Activated naive CD8-positive, alpha-beta T cell (primary cell): Measurements from ENCODE around the gene HOXB3.

Experiments used
- H3K27ac Mint-ChIP-seq: one replicate; pipeline ENCODE4 v1.8.0; 2021; ENCODE audit warnings: mixed read lengths
- H3K27me3 Mint-ChIP-seq: one replicate; pipeline ENCODE4 v1.8.0; 2021; ENCODE audit warnings: mixed read lengths
- H3K36me3 Mint-ChIP-seq: one replicate; pipeline ENCODE4 v1.8.0; 2021; ENCODE audit warnings: mixed read lengths
- H3K4me1 Mint-ChIP-seq: one replicate; pipeline ENCODE4 v1.8.0; 2021; ENCODE audit warnings: low read depth, mixed read lengths
- H3K4me3 Mint-ChIP-seq: one replicate; pipeline ENCODE4 v1.8.0; 2021; ENCODE audit warnings: mild to moderate bottlenecking, mixed read lengths
- H3K9me3 Mint-ChIP-seq: one replicate; pipeline ENCODE4 v1.8.0; 2021; ENCODE audit warnings: low read depth, mixed read lengths

The HOXB3 gene

DNA sequence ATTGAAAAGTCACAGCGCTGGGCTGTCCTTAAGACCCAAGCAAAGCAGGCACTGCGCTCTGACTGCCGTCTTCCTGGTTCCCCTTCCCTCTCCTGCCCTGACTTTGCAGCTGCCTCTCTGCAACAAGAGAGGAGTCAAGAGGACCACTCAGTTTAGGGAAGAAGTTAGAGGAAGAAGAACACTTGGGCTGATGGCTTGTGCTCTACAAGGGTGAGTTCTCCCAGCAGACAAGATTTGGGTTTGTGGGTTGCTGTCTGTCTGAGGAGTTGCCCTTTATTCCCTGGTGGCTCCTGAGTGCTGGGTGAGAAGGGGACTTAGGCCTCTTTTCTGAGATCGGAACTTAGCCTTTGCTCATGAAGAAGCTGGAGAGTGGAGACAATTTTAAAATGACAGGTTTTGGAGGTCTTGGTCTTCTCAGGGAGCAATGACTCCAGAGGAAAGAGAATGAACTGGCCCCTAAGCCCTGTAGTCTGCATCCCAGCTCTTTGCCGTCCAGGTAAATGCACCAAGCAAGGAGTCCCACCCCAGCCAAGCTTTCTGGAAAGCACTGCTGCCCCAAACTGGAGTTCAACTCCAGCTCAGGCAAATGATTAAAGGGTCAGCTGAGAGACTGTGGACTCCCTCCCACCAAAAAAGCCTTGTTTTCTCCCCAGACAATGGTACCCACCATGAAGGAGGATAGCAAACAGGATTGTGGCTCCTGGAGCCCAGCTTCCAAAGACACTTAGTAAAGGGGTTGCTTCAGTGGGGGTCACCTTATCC lies 38.8 kb upstream of the HOXB3 start:
- peaks cover 39% of the 10 kb centered on the region for H3K27me3 Mint-ChIP-seq
- no peaks in the 10 kb centered on the region for H3K9me3 Mint-ChIP-seq
- no peak overlapping the region for H3K27ac Mint-ChIP-seq
- no peak overlapping the region for H3K4me3 Mint-ChIP-seq
- H3K4me1 Mint-ChIP-seq, result peaks cover 9% of the 10 kb centered on the region
- peaks cover 2% of the 10 kb centered on the region for H3K36me3 Mint-ChIP-seq

GRCh38 chr17:48627623-48628521 lies 37.8 kb upstream of the HOXB3 start:
- peaks cover 2% of the 10 kb centered on the region for H3K36me3 Mint-ChIP-seq
- peak overlapping the region; percentile 20 for H3K4me3 Mint-ChIP-seq
- H3K9me3 Mint-ChIP-seq, result no peaks in the 10 kb centered on the region
- H3K27me3 Mint-ChIP-seq, result peaks cover 46% of the 10 kb centered on the region
- no peak overlapping the region for H3K27ac Mint-ChIP-seq
- H3K4me1 Mint-ChIP-seq, result peaks cover 8% of the 10 kb centered on the region

- H3K4me3 Mint-ChIP-seq, result peak overlapping the region; percentile 87
- H3K36me3 Mint-ChIP-seq, result no peaks in the 10 kb centered on the region
- H3K27me3 Mint-ChIP-seq, result peaks cover 46% of the 10 kb centered on the region
- H3K9me3 Mint-ChIP-seq, result no peaks in the 10 kb centered on the region
- no peak overlapping the region for H3K27ac Mint-ChIP-seq
- peaks cover 8% of the 10 kb centered on the region for H3K4me1 Mint-ChIP-seq
Measured at GRCh38 chr17:48627118-48627597, 37.1 kb upstream of the HOXB3 start.

DNA sequence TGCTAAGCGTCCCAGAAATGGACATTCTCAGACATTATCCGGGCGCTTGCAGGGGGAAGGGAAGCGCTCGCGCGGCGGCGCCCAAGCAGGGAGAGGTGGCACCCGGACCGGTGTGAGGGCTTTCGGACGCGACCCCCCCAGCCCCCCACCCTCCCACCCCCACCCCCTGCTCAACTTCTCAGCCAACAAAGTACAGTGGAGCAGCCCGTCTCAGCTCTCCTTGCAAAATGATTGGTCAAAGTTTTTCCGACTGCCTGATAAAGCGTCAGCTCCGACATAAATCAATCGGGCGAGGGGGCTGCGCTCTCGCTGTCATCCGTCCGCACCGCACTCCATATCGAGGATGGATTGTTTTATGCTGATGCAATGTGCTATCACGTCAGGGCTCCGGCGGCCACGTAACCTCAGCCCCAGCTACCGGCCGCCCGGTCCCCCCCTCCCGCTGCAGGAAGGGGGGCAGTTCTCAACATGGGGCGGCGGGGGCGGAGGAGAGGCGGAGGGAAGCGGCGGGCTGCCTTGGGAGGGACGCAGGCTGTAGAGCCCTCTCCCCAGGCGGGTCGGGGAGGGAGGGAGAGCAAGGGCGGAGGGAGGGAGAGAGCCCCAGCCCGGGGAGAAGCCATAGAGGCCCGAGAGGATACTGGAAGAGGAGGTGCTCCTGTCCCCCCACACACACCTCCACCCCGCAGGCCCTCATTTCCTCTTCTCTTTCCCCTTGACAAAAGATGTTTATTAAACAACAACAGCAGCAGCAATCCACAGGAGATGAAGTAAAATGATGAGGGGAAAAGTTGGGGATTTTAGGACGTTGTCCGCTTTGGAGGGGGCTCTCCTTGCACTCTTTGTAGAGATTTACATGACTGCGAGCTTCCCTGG lies 36.4 kb upstream of the HOXB3 start, which contains the start of gene HOXB9:
Gene HOXB9, minus strand, starts transcription at position 114 of the 873 bp plus-strand sequence. Its CDS starts 89 bp downstream, at position 25.
- peak within 1 kb of the TSS; percentile 87 for H3K4me3 Mint-ChIP-seq
- no peaks in the 10 kb centered on the region for H3K9me3 Mint-ChIP-seq
- peaks cover 8% of the 10 kb centered on the region for H3K4me1 Mint-ChIP-seq
- no peaks in the 10 kb centered on the region for H3K36me3 Mint-ChIP-seq
- peak within 1 kb of the TSS; percentile 84 for H3K27ac Mint-ChIP-seq
- H3K27me3 Mint-ChIP-seq, result peaks cover 50% of the 10 kb centered on the region

DNA sequence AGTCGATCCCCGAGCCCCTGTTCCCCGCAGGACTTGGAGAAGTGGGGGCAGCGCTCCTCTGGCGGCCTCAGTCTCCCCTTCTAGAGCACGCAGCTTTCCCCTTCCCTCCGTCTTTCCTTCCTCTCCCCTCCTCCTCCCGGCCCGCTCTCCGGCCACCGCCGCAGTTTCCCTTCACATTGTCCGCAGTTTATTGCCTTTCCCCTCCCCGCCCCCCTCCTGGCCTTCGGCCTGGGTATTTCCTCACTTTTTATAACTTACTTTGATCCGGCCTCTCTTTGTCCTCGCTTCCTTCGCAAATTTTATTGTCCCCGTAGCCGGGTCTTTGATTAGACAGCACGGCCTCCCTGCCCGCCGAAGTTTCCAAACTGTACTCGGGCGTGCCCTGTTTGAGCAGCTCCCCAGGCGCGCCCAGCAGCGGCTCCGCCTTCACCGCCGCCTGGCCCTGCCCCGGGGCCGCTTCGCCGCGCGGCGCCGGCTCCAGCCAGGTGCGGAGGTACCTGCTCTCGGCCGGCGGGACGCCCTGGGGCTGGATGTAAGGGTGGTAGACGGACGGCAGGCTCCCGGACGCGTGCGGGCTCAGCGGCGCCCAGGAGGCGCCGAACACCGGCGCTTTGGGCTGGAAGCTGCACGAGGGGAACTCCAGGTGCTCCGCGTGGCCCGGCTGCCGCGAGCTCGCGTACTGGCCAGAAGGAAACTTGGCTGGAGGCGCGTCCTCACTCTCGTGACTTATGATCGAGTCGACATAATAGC lies 35.6 kb upstream of the HOXB3 start:
- Mint-ChIP-seq H3K4me3 (peak overlapping the region; percentile 87), H3K9me3 (no peaks in the 10 kb centered on the region), H3K4me1 (peaks cover 8% of the 10 kb centered on the region), H3K27me3 (peaks cover 53% of the 10 kb centered on the region), H3K27ac (no peak overlapping the region), H3K36me3 (no peaks in the 10 kb centered on the region)

DNA sequence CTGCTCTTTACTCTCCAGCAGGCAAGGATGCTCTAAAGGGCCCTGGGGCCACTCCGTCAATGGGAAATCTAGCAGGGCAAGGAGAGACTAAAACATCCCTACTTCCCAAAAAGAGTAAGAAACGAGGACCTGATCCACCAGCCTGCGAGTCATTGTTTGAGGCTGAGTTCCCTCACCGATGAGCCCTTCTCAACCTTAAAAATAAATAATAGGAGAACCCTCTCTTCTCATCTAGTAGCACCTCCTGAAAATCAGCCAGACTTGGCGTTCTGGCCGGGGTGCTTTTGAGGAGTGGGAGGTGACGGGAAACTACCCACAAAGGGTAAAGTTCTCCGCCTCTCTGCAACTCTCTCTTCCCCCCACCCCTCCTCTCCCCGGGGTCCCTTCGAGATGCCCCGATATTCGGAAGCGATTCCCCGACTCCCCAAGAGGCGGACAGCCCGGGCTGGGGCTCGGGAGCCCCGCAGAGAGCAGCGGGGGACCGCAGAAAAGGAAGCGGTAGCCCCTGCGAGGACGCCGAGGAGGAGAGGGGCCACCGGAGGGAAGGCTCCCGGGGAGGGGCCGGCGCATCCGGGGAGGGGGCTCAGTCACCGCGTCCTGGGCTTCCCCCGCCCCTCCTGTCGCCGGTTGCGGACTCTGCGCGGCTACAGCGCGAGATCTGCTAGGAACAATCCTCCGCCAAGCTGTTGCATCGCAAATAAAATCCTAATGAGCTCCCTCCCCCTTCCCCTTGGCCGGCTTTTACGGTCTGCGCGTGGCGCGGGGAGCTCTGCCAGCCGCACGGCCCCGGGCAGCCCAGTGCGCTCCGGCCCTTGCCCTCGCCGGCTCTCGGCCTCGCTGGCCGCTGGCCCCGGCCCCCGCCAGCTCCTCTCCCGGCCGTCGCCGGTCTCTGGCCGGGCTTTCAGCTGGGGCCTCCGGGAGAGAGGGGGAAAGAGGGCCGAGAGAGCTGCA lies 34.8 kb upstream of the HOXB3 start:
- H3K36me3 Mint-ChIP-seq, result no peaks in the 10 kb centered on the region
- peaks cover 45% of the 10 kb centered on the region for H3K27me3 Mint-ChIP-seq
- H3K4me3 Mint-ChIP-seq, result peak overlapping the region; percentile 87
- peaks cover 8% of the 10 kb centered on the region for H3K4me1 Mint-ChIP-seq
- H3K27ac Mint-ChIP-seq, result no peak overlapping the region
- no peaks in the 10 kb centered on the region for H3K9me3 Mint-ChIP-seq

- H3K27me3 Mint-ChIP-seq, result peaks cover 43% of the 10 kb centered on the region
- H3K4me1 Mint-ChIP-seq, result peaks cover 11% of the 10 kb centered on the region
- no peaks in the 10 kb centered on the region for H3K9me3 Mint-ChIP-seq
- H3K36me3 Mint-ChIP-seq, result no peaks in the 10 kb centered on the region
- H3K4me3 Mint-ChIP-seq, result peak overlapping the region; percentile 59
- no peak overlapping the region for H3K27ac Mint-ChIP-seq
Measured at GRCh38 chr17:48624118-48624517, 34.1 kb upstream of the HOXB3 start.

GRCh38 chr17:48623583-48623982 lies 33.5 kb upstream of the HOXB3 start:
- Mint-ChIP-seq H3K36me3 (no peaks in the 10 kb centered on the region), H3K4me1 (peaks cover 16% of the 10 kb centered on the region), H3K4me3 (no peak overlapping the region), H3K9me3 (no peaks in the 10 kb centered on the region), H3K27ac (no peak overlapping the region), H3K27me3 (peaks cover 44% of the 10 kb centered on the region)

GRCh38 chr17:48622857-48623256 lies 32.8 kb upstream of the HOXB3 start:
- Mint-ChIP-seq H3K9me3 (no peaks in the 10 kb centered on the region), H3K27ac (no peak overlapping the region), H3K27me3 (peaks cover 43% of the 10 kb centered on the region), H3K4me3 (no peak overlapping the region), H3K36me3 (no peaks in the 10 kb centered on the region), H3K4me1 (peaks cover 21% of the 10 kb centered on the region)

DNA sequence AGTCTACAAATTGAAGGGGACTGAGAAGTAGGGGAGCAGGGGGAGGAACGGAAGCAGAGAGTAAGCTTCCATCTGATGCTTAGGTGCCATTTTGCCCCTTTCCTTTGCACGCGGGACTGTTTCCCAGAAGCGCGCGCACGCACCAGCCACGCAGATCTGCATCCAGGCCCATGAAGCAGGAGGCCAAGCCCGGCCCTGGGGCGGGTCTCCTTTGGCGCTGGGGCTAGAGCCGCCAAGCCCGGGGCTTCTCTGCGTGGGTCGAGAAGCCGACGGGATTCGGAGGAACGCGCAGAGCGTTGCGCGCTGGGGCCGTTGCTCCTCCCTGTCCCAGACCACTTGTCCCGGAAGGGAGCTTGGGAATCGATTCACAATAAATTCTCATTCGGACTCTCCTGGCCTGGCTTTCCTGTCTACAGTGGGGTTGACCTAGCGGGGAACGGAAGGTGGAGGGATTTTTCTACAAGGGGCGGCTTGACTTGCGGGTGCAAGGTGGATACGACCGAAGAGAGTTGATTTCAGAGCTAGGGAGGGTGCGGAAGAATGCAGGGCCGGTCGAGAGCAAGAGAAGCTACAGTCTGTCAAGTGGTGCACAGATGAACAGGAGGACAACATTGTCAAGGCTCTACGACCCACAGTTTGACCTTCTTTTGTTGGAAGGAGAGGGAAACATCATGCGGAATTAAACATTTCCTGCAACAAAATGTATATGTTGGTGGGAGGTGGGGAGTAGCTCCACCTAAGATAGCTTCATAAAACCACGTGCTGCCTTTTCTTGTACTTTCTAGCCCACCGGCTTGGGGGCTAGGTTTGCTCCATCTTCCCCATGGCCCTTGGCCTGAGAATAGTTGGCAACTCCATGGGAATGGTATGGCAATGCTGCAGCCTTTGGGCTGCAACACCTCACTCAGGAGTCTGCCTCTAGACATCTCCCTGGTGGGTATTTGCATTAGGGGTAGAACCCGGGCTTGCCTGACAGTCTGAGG lies 31.7 kb upstream of the HOXB3 start:
- no peaks in the 10 kb centered on the region for H3K9me3 Mint-ChIP-seq
- H3K27me3 Mint-ChIP-seq, result peaks cover 49% of the 10 kb centered on the region
- no peak overlapping the region for H3K4me3 Mint-ChIP-seq
- H3K4me1 Mint-ChIP-seq, result peaks cover 24% of the 10 kb centered on the region
- H3K27ac Mint-ChIP-seq, result no peak overlapping the region
- no peaks in the 10 kb centered on the region for H3K36me3 Mint-ChIP-seq

DNA sequence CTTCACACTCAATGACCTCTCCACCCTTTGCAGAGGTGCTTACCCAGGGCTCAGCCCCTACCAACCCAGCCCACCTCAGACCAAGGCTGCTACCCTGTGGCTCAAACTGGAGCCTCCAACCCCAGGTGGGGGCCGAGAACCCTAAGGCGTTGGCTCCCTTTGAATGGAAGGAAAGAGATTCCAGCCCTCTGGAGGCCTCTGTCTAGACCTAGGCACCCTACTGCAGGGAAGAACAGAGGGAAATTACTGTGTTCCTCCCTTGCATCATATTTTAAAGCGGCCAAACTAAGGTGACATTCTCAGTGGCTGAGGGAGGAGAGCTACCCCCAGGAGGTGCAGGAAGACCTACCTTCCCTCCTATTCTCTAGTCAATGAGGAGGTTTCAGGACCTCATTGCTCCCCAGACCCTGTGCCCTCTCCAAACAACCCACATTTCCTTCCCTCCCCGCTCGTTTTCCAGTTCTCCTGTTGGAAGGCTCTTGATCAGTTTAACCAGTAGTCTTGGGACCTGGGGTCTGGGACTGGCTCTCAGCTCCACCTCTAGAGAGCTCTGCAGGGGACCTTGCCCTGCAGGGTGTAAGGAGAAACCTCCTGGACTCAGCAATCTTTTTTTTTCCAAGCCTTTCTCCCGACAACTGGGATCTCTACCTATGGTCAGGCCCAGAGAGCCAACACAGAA lies 30.6 kb upstream of the HOXB3 start:
- H3K4me1 Mint-ChIP-seq, result peaks cover 24% of the 10 kb centered on the region
- no peak overlapping the region for H3K4me3 Mint-ChIP-seq
- peaks cover 56% of the 10 kb centered on the region for H3K27me3 Mint-ChIP-seq
- no peaks in the 10 kb centered on the region for H3K36me3 Mint-ChIP-seq
- H3K9me3 Mint-ChIP-seq, result no peaks in the 10 kb centered on the region
- H3K27ac Mint-ChIP-seq, result no peak overlapping the region
